IgD-negative memory B cell (primary cell): Measurements from ENCODE around the gene CDYL2. TPM values are rescaled to one million over a fixed set of nuclear protein-coding genes. Genes with fewer than 3 reads are reported as not detected.

Source experiments
- H3K27ac Mint-ChIP-seq, 3 donors: one replicate each; pipeline ENCODE4 v1.8.0; 2020 to 2022; ENCODE audit warnings: mild to moderate bottlenecking in 3 of 3, mixed read lengths in 3 of 3, moderate library complexity in 1 of 3
- H3K27me3 Mint-ChIP-seq: one replicate; pipeline ENCODE4 v1.8.0; 2021; ENCODE audit warnings: mixed read lengths
- H3K36me3 Mint-ChIP-seq: one replicate; pipeline ENCODE4 v1.8.0; 2020; ENCODE audit warnings: mild to moderate bottlenecking, mixed read lengths
- H3K4me1 Mint-ChIP-seq, 3 donors: one replicate each; pipeline ENCODE4 v1.8.0; 2020 to 2022; ENCODE audit warnings: mixed read lengths in 3 of 3, mild to moderate bottlenecking in 1 of 3
- H3K4me3 Mint-ChIP-seq, 4 donors: one replicate each; pipeline ENCODE4 v1.8.0; 2020 to 2022; ENCODE audit warnings: mild to moderate bottlenecking in 4 of 4, mixed read lengths in 4 of 4, moderate library complexity in 3 of 4
- H3K9me3 Mint-ChIP-seq, 3 donors: one replicate each; pipeline ENCODE4 v1.8.0; 2020 to 2021; ENCODE audit warnings: mixed read lengths in 3 of 3, mild to moderate bottlenecking in 1 of 3
- polyA plus RNA-seq: library from polyadenylated mRNA; unstranded; fragments of 300-500 nt; fragmentation: Illumina TruSeq; gene quantifications from one replicate; pipeline ENCODE4 v1.2.3, GENCODE V29; 2021

CDYL2 gene
- polyA plus RNA-seq, 1 donor from 2014 or later, result 0.69 TPM

DNA sequence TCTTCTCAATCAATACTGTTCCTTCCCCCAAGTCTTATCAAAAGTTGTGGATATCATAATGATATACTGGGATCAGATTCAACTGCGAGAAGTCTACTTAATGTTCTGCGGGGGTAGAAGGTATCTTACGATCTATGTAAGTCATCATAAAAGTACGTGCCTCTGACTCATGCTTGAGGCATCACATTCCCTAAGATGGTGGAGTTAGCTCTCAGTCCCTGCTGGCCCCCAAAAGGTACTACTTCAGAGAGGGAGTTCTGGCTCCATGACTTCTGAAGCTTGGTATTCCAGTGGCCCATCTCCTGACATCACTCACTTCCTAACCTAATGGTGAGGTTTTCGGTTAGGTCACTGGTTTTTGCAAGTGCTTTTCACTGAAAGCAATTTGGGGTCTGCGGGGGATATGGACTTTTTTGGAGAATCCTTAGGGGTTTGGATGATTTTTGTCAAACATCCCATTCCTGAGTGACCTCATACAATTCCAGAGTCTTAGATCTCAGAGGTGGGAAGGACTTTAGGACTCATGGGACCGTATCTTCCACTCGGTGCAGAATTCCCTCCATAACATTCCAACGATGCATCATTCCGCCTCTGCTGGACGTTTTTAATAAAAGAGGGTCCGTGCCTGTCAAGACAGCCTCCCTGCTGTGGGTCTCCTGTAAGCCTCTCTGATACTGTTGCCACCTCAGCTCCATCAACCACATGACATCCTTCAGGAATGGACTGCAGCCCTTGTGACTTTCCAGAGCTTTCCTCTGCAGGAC, 189.3 kb downstream of the CDYL2 start:
- H3K4me3 Mint-ChIP-seq, result no peak overlapping the region
- H3K27ac Mint-ChIP-seq, result no peak overlapping the region
- peaks cover 5% of the 10 kb centered on the region for H3K36me3 Mint-ChIP-seq
- peaks cover 0 to 4% (median 0%) of the 10 kb centered on the region in 3 donors for H3K9me3 Mint-ChIP-seq
- H3K27me3 Mint-ChIP-seq, result no peaks in the 10 kb centered on the region
- H3K4me1 Mint-ChIP-seq, result no peaks in the 10 kb centered on the region

- H3K4me3 Mint-ChIP-seq, result no peak overlapping the region
- no peaks in the 10 kb centered on the region for H3K27me3 Mint-ChIP-seq
- H3K4me1 Mint-ChIP-seq, result no peaks in the 10 kb centered on the region
- peaks cover 6% of the 10 kb centered on the region for H3K36me3 Mint-ChIP-seq
- no peak overlapping the region for H3K27ac Mint-ChIP-seq
- peaks cover 0 to 4% (median 3%) of the 10 kb centered on the region in 3 donors for H3K9me3 Mint-ChIP-seq
Measured at GRCh38 chr16:80612461-80613017, 191.9 kb downstream of the CDYL2 start.

GRCh38 chr16:80611930-80612327, 192.5 kb downstream of the CDYL2 start:
- H3K4me3 Mint-ChIP-seq, result no peak overlapping the region
- no peak overlapping the region for H3K27ac Mint-ChIP-seq
- H3K36me3 Mint-ChIP-seq, result peaks cover 5% of the 10 kb centered on the region
- H3K27me3 Mint-ChIP-seq, result no peaks in the 10 kb centered on the region
- no peaks in the 10 kb centered on the region for H3K4me1 Mint-ChIP-seq
- peaks cover 0 to 6% (median 4%) of the 10 kb centered on the region in 3 donors for H3K9me3 Mint-ChIP-seq

DNA sequence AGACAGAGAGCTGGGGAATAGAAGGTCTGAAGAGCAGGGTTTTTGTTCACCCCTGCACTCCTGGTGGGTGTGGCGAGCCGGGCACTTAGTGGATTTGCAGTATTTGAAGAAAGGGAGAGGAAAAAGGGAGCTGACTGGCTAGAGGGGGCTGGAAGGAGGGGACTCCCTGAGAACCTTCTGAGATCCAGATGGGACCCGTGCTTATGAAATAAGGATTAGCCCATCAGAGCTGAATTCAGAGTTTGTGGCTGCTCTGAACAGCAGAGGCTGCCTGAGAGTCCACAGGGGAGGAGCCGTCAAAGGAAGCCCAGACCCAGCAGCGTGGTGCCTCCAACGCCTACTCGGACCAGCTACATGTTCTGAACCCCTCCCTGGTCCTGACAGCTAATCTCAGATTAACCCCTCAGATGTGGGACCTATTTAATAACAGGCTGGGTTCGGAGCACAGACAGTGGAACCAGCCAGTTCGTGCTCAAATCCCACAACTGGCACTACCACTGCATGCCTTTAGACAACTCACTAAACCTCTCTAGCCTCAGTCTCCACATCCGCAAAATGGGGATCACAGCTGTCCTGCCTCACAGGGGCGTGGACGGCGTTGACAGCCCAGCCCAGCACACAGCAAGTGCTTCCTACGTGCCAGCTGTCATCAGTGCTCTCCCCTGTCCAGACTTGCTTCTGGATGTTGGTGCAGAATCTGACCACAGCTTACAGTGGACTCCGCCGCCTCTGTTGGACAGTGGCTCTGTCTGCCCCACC, 193.0 kb downstream of the CDYL2 start:
- Mint-ChIP-seq H3K4me1 (peaks cover 0 to 4% (median 4%) of the 10 kb centered on the region in 3 donors), H3K27me3 (no peaks in the 10 kb centered on the region), H3K36me3 (peaks cover 11% of the 10 kb centered on the region), H3K4me3 (no peak overlapping the region), H3K27ac (no peak overlapping the region), H3K9me3 (peaks cover 1 to 12% (median 6%) of the 10 kb centered on the region in 3 donors)

GRCh38 chr16:80610481-80611156, 193.8 kb downstream of the CDYL2 start:
- H3K9me3 Mint-ChIP-seq, result peaks cover 1 to 13% (median 8%) of the 10 kb centered on the region in 3 donors
- H3K4me1 Mint-ChIP-seq, result peaks cover 0 to 6% (median 6%) of the 10 kb centered on the region in 3 donors
- H3K4me3 Mint-ChIP-seq, result no peak overlapping the region
- no peaks in the 10 kb centered on the region for H3K27me3 Mint-ChIP-seq
- H3K27ac Mint-ChIP-seq, result no peak overlapping the region
- H3K36me3 Mint-ChIP-seq, result peaks cover 14% of the 10 kb centered on the region

DNA sequence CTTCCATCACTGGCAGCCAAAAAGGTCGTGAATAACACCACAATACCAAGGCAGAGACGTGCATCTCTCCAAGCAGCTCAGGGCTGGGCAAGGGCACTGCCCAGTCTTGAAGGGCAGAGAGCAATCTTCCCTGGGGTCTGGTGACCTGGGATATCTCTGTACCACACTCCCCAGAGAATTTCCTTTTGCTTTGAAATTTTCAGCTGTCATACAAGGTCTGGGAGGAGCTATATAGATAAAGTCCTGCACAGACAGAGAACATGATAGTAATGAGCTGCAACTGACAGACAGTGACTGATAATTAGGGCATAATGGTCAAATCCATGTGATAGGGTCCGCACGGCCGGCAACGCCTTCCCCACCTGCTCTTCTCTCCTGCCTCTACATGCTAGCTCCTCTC, 195.5 kb downstream of the CDYL2 start:
- H3K4me1 Mint-ChIP-seq, result peaks cover 0 to 6% (median 6%) of the 10 kb centered on the region in 3 donors
- peaks cover 3 to 10% (median 8%) of the 10 kb centered on the region in 3 donors for H3K9me3 Mint-ChIP-seq
- H3K36me3 Mint-ChIP-seq, result peaks cover 14% of the 10 kb centered on the region
- H3K27ac Mint-ChIP-seq, result no peak overlapping the region
- H3K4me3 Mint-ChIP-seq, result no peak overlapping the region
- H3K27me3 Mint-ChIP-seq, result no peaks in the 10 kb centered on the region

- peaks cover 0 to 6% (median 6%) of the 10 kb centered on the region in 3 donors for H3K4me1 Mint-ChIP-seq
- H3K9me3 Mint-ChIP-seq, result peaks cover 3 to 9% (median 8%) of the 10 kb centered on the region in 3 donors
- H3K4me3 Mint-ChIP-seq, result no peak overlapping the region
- no peaks in the 10 kb centered on the region for H3K27me3 Mint-ChIP-seq
- H3K27ac Mint-ChIP-seq, result no peak overlapping the region
- peaks cover 14% of the 10 kb centered on the region for H3K36me3 Mint-ChIP-seq
Measured at GRCh38 chr16:80607204-80607603, 197.2 kb downstream of the CDYL2 start.

GRCh38 chr16:80606221-80606766, 198.1 kb downstream of the CDYL2 start:
- peaks cover 14% of the 10 kb centered on the region for H3K36me3 Mint-ChIP-seq
- H3K4me3 Mint-ChIP-seq, result peak overlapping the region in 2 of 4 donors; percentile 21 to 66
- no peak overlapping the region for H3K27ac Mint-ChIP-seq
- peaks cover 3 to 9% (median 8%) of the 10 kb centered on the region in 3 donors for H3K9me3 Mint-ChIP-seq
- no peaks in the 10 kb centered on the region for H3K27me3 Mint-ChIP-seq
- peaks cover 0 to 6% (median 6%) of the 10 kb centered on the region in 3 donors for H3K4me1 Mint-ChIP-seq

DNA sequence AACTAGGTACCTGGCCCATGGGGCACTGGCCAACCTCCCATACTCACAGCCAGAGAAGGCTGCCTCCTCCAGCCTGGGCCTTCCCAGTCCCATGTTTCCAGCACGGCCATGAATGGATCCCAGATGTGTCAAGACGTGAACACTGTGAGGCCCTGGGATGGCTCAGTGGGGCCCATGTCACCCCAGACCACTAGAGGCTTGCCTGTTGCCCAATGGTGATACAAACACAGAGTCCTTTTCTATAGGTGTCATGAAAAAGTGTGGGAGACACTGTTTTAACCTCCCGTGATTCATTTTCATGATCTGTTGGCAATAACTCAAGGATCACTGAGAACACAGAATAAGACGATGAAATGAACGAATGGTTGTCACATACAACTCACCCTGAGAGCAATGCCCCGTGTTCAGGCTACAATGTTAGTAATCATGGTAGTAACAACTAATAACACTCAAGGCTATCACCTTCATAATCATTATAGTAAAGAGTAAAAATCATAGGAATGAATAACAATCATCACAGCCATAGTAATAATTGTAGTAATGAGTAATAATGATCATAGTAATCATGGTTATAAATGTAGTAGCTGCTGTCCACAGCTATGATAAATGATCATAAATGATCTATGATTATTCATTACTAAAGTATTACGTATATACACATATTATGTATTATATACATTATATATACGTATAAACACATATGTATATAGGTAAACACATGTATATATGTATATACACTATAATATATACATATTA, 199.6 kb downstream of the CDYL2 start:
- H3K9me3 Mint-ChIP-seq, result peaks cover 3 to 9% (median 8%) of the 10 kb centered on the region in 3 donors
- H3K27me3 Mint-ChIP-seq, result no peaks in the 10 kb centered on the region
- H3K36me3 Mint-ChIP-seq, result peaks cover 14% of the 10 kb centered on the region
- no peak overlapping the region for H3K4me3 Mint-ChIP-seq
- no peak overlapping the region for H3K27ac Mint-ChIP-seq
- peaks cover 0 to 6% (median 6%) of the 10 kb centered on the region in 3 donors for H3K4me1 Mint-ChIP-seq

- Mint-ChIP-seq H3K4me1 (peaks cover 0 to 6% (median 6%) of the 10 kb centered on the region in 3 donors), H3K27ac (no peak overlapping the region), H3K4me3 (no peak overlapping the region), H3K9me3 (peaks cover 3 to 9% (median 8%) of the 10 kb centered on the region in 3 donors), H3K27me3 (no peaks in the 10 kb centered on the region), H3K36me3 (peaks cover 11% of the 10 kb centered on the region)
Measured at GRCh38 chr16:80602894-80603293, 201.5 kb downstream of the CDYL2 start.

- H3K4me3 Mint-ChIP-seq, result no peak overlapping the region
- H3K27me3 Mint-ChIP-seq, result no peaks in the 10 kb centered on the region
- H3K4me1 Mint-ChIP-seq, result peaks cover 0 to under 1% (median under 1%) of the 10 kb centered on the region in 3 donors
- H3K36me3 Mint-ChIP-seq, result peaks cover 3% of the 10 kb centered on the region
- peaks cover 5 to 7% (median 6%) of the 10 kb centered on the region in 3 donors for H3K9me3 Mint-ChIP-seq
- H3K27ac Mint-ChIP-seq, result no peak overlapping the region
Measured at GRCh38 chr16:80601182-80601581, 203.2 kb downstream of the CDYL2 start.

DNA sequence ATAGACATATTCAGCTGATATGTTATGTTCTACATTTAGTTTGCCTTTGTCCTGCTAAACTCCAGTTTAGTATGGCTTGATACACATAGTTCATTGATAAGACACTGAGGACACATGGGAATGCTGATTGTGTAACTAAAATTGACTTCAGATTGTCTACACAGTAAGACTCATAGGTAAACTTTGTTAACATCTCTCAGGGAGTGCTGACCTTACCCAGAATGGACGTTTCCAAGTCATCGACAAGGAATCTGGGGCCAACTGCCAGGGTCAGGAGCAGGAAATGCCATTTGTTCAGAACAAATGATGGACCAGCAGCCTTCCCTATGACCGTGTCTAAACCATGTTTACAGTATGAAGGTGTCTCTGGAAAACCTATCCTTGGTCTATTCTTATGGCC, 204.9 kb downstream of the CDYL2 start:
- Mint-ChIP-seq H3K27ac (no peak overlapping the region), H3K9me3 (peaks cover 5 to 6% (median 6%) of the 10 kb centered on the region in 3 donors), H3K4me1 (no peaks in the 10 kb centered on the region), H3K4me3 (no peak overlapping the region), H3K36me3 (peaks cover 2% of the 10 kb centered on the region), H3K27me3 (no peaks in the 10 kb centered on the region)

DNA sequence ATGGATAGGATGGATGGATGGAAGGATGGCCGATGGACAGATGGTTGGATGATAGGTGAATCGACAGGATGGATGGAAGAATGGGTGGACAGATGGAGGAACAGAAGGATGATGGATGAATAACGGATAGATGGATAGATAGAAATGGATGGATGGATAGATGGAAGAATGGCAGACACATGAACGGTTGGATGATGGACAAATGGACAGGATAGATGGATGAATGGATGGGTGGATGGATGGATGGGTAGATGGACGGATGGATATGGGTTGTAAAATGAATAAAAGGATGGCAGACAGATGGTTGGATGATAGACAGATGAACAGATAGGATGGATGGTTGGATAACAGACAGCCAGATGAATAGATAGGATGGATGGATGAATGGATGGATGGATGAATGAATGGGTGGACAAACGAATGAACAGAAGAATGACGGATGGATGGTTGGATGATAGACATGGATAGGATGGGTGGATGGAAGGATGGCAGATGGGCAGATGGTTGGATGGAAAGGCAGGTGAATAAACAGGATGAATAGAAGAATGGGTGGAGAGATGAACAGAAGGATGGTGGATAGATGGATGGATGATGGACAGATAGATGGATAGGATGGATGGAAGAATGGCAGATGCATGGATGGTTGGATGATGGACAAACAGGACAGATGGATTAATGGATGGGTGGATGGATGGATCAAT, 207.7 kb downstream of the CDYL2 start:
- Mint-ChIP-seq H3K27me3 (peaks cover 3% of the 10 kb centered on the region), H3K4me1 (no peaks in the 10 kb centered on the region), H3K9me3 (peaks cover 6% of the 10 kb centered on the region in 3 donors), H3K36me3 (peaks cover 2% of the 10 kb centered on the region), H3K27ac (no peak overlapping the region), H3K4me3 (no peak overlapping the region)
